ENCODE measurements around the gene GNAI1. TPM values are rescaled to one million over a fixed set of nuclear protein-coding genes. Genes with fewer than 3 reads are reported as not detected.

GNAI1 gene
- 26.2 to 41.9 TPM (median 39.4 TPM) in 5 replicates for total RNA-seq (2022; extraction: Qiagen RNA extraction; ENCODE audit: low read depth)

DNA sequence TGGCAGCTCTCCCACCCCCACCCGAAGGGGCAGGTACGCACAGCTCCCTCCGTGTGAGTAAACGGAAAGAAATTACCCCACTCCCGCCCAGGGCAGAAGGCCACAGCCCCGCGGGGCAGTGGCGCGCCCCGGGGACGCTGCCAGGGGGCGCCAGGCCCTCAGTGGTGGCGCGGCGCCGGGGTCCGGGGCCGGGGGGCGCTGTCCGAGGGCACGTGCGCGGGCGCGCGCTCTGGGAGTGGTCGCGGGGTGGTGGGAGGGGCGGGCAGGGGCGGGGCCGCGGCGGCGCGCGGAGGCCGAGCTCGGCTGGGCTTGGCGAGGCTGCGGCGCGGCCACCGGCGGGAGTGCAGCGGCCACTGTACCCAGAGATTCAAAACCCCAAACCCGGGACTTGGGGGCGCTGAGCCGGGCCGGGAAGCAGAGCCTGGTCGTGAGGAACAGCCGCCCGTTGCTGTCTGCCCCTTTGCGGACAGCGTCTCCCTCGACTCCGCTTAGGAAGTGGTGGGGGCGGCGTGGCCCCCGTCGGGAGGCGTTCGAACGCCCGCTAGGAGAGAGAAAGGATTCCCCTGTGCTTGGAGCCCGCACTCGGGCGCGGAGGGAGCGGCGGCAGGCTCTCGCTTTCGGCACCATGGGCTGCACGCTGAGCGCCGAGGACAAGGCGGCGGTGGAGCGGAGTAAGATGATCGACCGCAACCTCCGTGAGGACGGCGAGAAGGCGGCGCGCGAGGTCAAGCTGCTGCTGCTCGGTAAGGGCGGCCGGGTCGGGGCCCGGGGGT, at the start of gene GNAI1:
TSS of gene GNAI1 (plus strand) at position 296 of the 773 bp plus-strand sequence. CDS start at position 626, 330 bp downstream.

Data from A549 treated with RU486 at 1 μM for 4 hours (cell line).